Osteocyte (in vitro differentiated cells): ENCODE measurements around the gene AMER2. TPM values are rescaled to one million over a fixed set of nuclear protein-coding genes. Genes with fewer than 3 reads are reported as not detected.

Experiments used
- DNase-seq: peaks from one replicate; pipeline ENCODE4 v3.0.0; 2021; ENCODE audit warnings: mixed read lengths; ENCODE audit not compliant: unreplicated experiment; ENCODE audit errors: extremely low spot score
- H3K27ac Mint-ChIP-seq: one replicate; pipeline ENCODE4 v1.8.0; 2021; ENCODE audit warnings: mild to moderate bottlenecking, mixed read lengths; ENCODE audit not compliant: unreplicated experiment
- H3K27me3 Mint-ChIP-seq: one replicate; pipeline ENCODE4 v1.8.0; 2021; ENCODE audit warnings: mixed read lengths; ENCODE audit not compliant: unreplicated experiment
- H3K36me3 Mint-ChIP-seq: one replicate; pipeline ENCODE4 v1.8.0; 2021; ENCODE audit warnings: mixed read lengths; ENCODE audit not compliant: unreplicated experiment
- H3K4me1 Mint-ChIP-seq: one replicate; pipeline ENCODE4 v1.8.0; 2021; ENCODE audit warnings: mixed read lengths; ENCODE audit not compliant: unreplicated experiment
- H3K4me3 Mint-ChIP-seq: one replicate; pipeline ENCODE4 v1.8.0; 2021; ENCODE audit warnings: mild to moderate bottlenecking, moderate library complexity, mixed read lengths; ENCODE audit not compliant: unreplicated experiment
- H3K9me3 Mint-ChIP-seq: one replicate; pipeline ENCODE4 v1.8.0; 2021; ENCODE audit warnings: mixed read lengths; ENCODE audit not compliant: unreplicated experiment
- CTCF ChIP-seq: fragments of 200-600 bp; sonication (generic); IDR thresholded peaks from 2 replicates; pipeline ENCODE4 v1.5.0; 2021; ENCODE audit warnings: antibody characterized with exemption, mild to moderate bottlenecking, moderate library complexity
- total RNA-seq: library from RNA; stranded (reverse); gene quantifications from 2 replicates; pipeline ENCODE4 v1.2.1, GENCODE V29; 2021

Gene AMER2
- total RNA-seq, 1 donor from 2014 or later, result not detected

GRCh38 chr13:25169356-25169755, 2.7 kb downstream of the AMER2 start:
- no peak for TF ChIP-seq CTCF
- peak; percentile 76 for DNase-seq
- Mint-ChIP-seq H3K4me3 (peak overlapping the region; percentile 42), H3K27ac (no peak overlapping the region), H3K27me3 (peaks cover 73% of the 10 kb centered on the region), H3K4me1 (peaks cover 11% of the 10 kb centered on the region), H3K36me3 (no peaks in the 10 kb centered on the region), H3K9me3 (no peaks in the 10 kb centered on the region)

GRCh38 chr13:25168790-25169189, 3.3 kb downstream of the AMER2 start:
- peaks cover 11% of the 10 kb centered on the region for H3K4me1 Mint-ChIP-seq
- no peak for DNase-seq
- no peak overlapping the region for H3K4me3 Mint-ChIP-seq
- TF ChIP-seq CTCF, result no peak
- H3K36me3 Mint-ChIP-seq, result no peaks in the 10 kb centered on the region
- H3K27me3 Mint-ChIP-seq, result peaks cover 71% of the 10 kb centered on the region
- H3K27ac Mint-ChIP-seq, result no peak overlapping the region
- no peaks in the 10 kb centered on the region for H3K9me3 Mint-ChIP-seq

DNA sequence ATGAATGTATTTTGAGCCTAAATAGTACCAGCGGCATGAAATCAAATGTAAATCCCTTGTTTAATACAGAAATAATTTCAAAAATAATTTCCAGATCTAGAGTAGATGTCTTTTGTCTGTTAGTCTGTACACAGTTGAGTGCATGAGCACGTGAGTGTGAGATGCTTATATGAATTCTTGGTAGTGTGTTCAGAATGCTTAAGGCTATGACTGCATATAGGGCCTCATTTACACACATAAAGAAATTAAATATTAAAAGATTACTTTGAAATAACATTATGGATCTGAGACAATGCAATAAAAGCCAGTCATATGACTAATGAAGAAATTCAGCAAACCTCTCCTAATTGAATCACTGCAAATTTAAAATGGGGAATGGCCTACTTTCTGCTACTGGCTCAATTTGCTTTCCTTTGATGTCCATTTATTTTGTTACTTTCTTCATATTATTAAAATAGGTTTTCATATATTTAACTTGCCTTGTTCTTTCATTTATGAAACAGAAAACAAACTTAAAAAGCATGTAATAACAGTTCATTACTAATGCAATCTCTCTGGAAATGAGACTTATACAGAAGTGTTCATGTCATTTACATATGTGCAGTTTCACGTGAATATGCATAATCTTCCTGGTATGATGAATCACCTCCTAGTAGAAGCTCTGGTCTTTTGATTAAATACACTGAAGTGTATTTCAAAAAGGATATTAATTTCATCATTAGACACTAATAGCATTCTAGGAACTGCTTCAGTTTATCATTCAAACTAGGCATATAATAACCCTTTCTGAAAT, 4.5 kb downstream of the AMER2 start:
- TF ChIP-seq CTCF, result no peak
- Mint-ChIP-seq H3K36me3 (no peaks in the 10 kb centered on the region), H3K27ac (no peak overlapping the region), H3K27me3 (peaks cover 66% of the 10 kb centered on the region), H3K9me3 (no peaks in the 10 kb centered on the region), H3K4me3 (no peak overlapping the region), H3K4me1 (peaks cover 11% of the 10 kb centered on the region)
- DNase-seq, result no peak

DNA sequence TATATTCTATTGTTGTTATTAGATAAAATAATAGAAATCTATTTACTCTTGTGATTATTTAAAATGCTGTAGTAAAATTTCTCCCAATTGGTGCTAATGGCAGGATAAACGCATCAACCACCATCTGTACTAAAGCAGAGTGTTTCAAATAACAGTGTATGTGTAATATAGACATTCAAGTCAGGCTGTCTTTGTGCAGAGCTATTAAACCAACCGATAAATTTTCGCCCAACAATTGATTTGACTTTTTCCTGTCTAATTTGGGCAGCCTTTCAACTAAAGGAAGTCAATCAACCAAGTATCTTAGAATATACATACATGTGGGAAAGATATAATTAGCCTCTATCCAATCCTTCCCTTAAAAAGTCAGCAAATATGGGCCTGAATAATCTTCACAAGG, 5.8 kb downstream of the AMER2 start:
- no peaks in the 10 kb centered on the region for H3K9me3 Mint-ChIP-seq
- no peak for DNase-seq
- H3K27me3 Mint-ChIP-seq, result peaks cover 62% of the 10 kb centered on the region

More for the DNA sequence above, 5.8 kb downstream of the AMER2 start:
- H3K4me1 Mint-ChIP-seq, result peaks cover 2% of the 10 kb centered on the region
- TF ChIP-seq CTCF, result no peak
- no peak overlapping the region for H3K4me3 Mint-ChIP-seq
- no peak overlapping the region for H3K27ac Mint-ChIP-seq
- H3K36me3 Mint-ChIP-seq, result no peaks in the 10 kb centered on the region
